Neutrophil (primary cell): ENCODE measurements around the gene FAM228B.
A peak's percentile ranks its signal among the peaks of the same experiment; 100 is the strongest.
"Not testable (repeated sequence)": the region's sequence is repeated elsewhere in the genome, so short reads cannot be mapped to it uniquely, and the experiment has no call there.

Experiments
- H3K27ac ChIP-seq: fragments of 200-600 bp; sonication (generic); 2 replicates; pipeline ENCODE4 v1.5.1; 2016; ENCODE audit warnings: mild to moderate bottlenecking, moderate library complexity
- H3K27me3 ChIP-seq: fragments of 200-600 bp; sonication (generic); 2 replicates; pipeline ENCODE4 v1.6.0; 2016; ENCODE audit warnings: mild to moderate bottlenecking
- H3K36me3 ChIP-seq: fragments of 200-600 bp; sonication (generic); 2 replicates; pipeline ENCODE4 v1.5.1; 2017
- H3K4me1 ChIP-seq, 2 experiments: fragments of 200-600 bp in 1 of 2; sonication (generic) in 1 of 2; 1 replicate in 1 of 2; 2 replicates in 1 of 2; pipeline versions ENCODE4 v1.5.1 to v1.6.1; 2013 to 2016; ENCODE audit warnings: low read depth in 1 of 2, low read length in 1 of 2, mild to moderate bottlenecking in 1 of 2, moderate library complexity in 1 of 2; ENCODE audit not compliant: control insufficient read depth in 1 of 2, insufficient read depth in 1 of 2
- H3K4me3 ChIP-seq, 2 experiments: fragments of 200-600 bp in 1 of 2; sonication (generic) in 1 of 2; 1 replicate in 1 of 2; 2 replicates in 1 of 2; pipeline ENCODE4 v1.5.1; 2013 to 2016; ENCODE audit warnings: low read depth in 1 of 2, low read length in 1 of 2, mild to moderate bottlenecking in 1 of 2, moderate library complexity in 1 of 2
- H3K9me3 ChIP-seq: fragments of 200-600 bp; sonication (generic); 2 replicates; pipeline ENCODE4 v1.5.1; 2016
- TF ChIP-seq, protein P1 (sequence below): fragments of 200-600 bp; sonication (generic); IDR thresholded peaks from 2 replicates; pipeline ENCODE4 v1.5.1; 2016; ENCODE audit warnings: antibody characterized with exemption

Gene FAM228B

DNA sequence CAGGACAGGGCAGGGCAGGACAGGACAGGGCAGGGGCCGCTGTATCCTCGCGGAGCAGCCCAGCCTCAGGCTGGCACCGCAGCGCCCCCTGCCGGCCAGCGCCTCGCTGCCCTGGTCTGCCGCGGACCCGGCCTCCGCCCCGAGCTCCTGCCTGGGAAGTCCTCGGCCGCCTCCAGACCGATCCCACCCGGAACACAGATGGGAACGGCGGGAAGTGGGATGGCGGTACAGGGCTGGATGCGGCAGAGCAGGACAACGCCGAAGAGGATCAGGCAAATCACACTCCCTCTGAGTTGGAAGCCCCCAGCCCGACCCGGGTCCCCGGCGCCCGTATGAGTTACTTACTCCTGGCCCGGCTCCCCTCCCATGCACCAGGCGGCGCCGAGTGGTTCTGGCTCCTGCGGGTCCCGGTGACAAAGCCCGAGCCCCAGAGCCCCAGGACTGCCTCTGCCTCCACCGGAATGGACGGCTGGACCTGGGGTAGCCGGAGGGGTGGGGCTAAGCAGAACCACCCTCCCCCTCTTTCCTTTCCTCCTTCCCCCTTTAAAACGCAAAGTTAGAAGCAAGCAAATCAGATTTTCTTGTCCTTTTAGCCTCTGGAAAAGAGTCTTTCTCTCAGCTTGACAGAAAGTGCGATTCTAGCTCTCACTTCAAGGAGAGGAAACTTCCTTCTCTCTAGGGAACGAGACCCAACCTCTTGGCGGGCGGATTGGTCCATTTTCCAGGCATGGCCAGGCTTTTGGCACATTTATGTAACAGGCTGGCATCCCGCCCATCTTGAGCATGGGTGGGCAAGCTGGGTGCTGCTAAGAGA is 38.7 kb upstream of the FAM228B start, which contains the start of gene TP53I3:
TSS of gene TP53I3 (minus strand) at position 449 of the 814 bp plus-strand sequence. CDS start 508 bp downstream, outside the sequence.
- H3K9me3 ChIP-seq: no peaks in the 10 kb centered on the region
- H3K27ac ChIP-seq: peak within 1 kb of the TSS; percentile 81
- TF ChIP-seq, protein P1, sequence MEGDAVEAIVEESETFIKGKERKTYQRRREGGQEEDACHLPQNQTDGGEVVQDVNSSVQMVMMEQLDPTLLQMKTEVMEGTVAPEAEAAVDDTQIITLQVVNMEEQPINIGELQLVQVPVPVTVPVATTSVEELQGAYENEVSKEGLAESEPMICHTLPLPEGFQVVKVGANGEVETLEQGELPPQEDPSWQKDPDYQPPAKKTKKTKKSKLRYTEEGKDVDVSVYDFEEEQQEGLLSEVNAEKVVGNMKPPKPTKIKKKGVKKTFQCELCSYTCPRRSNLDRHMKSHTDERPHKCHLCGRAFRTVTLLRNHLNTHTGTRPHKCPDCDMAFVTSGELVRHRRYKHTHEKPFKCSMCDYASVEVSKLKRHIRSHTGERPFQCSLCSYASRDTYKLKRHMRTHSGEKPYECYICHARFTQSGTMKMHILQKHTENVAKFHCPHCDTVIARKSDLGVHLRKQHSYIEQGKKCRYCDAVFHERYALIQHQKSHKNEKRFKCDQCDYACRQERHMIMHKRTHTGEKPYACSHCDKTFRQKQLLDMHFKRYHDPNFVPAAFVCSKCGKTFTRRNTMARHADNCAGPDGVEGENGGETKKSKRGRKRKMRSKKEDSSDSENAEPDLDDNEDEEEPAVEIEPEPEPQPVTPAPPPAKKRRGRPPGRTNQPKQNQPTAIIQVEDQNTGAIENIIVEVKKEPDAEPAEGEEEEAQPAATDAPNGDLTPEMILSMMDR: peak; percentile 95
- peaks cover 30% of the 10 kb centered on the region for H3K36me3 ChIP-seq
- H3K27me3 ChIP-seq: no peaks in the 10 kb centered on the region
- H3K4me3 ChIP-seq: peak within 1 kb of the TSS; percentile 77 to 83
- peaks cover 68 to 70% of the 10 kb centered on the region in 2 experiments for H3K4me1 ChIP-seq

DNA sequence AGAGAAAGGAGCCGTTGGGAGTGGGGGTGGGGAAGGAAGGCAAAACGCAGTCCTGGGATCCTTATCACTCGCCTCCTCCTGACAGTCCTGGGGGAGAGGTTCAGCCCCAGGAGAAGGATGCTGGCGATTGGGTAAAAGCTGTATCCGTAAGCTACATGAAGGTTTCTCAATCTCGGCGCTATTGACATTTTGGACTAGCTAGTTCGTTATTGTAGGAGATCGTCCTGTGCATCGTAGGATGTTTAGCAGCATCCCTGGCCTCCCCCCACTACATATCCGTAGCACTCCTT is 38.1 kb upstream of the FAM228B start:
- peaks cover 67 to 70% of the 10 kb centered on the region in 2 experiments for H3K4me1 ChIP-seq
- H3K4me3 ChIP-seq: peak overlapping the region; percentile 77 to 83
- peaks cover 25% of the 10 kb centered on the region for H3K36me3 ChIP-seq
- H3K27ac ChIP-seq: peak overlapping the region; percentile 81
- H3K9me3 ChIP-seq: no peaks in the 10 kb centered on the region
- no peaks in the 10 kb centered on the region for H3K27me3 ChIP-seq
- TF ChIP-seq, protein P1: no peak

DNA sequence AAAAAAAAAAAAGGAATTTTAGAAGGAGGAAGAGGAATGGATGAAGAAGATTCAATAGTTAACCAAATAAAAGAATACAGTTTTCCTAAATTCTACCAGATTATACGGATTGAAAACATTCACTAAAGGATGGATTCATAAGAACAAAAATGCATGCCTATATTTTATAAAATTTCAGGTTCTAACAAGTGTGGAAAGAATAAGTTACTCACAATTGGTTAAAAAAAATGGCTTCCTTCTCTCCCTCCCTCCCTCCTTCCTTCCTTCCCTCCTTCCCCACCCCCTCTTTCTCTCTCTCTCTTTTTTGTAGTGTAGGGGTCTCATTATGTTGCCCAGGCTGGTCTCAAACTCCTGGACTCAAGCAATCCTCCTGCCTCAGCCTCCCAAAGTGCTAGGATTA is 37.0 kb upstream of the FAM228B start:
- Histone ChIP-seq H3K4me1 (peaks cover 56 to 59% of the 10 kb centered on the region in 2 experiments), H3K27ac (no peak overlapping the region), H3K27me3 (no peaks in the 10 kb centered on the region), H3K4me3 (no peak overlapping the region), H3K36me3 (peaks cover 25% of the 10 kb centered on the region), H3K9me3 (no peaks in the 10 kb centered on the region)
- TF ChIP-seq, protein P1: no peak

DNA sequence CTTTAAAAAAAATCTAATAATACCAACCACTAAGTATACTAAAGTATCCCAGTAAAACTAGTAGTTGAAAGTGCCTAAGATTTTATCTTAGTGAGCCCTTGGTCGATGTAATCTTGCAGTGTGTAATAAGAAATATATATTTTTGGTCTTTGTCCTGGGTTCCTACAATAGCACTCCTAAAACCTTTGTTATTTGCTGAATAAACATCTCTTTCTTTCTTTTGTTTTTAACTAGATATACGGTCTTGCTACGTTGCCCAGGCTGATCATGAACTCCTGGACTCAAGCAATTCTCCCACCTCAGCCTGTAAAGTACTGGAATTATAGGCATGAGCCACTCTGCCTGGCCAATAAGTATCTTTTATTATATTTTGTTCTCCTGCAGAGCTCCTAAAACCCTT is 36.2 kb upstream of the FAM228B start:
- Histone ChIP-seq H3K9me3 (no peaks in the 10 kb centered on the region), H3K27me3 (no peaks in the 10 kb centered on the region), H3K4me3 (no peak overlapping the region), H3K27ac (no peak overlapping the region), H3K36me3 (peaks cover 25% of the 10 kb centered on the region), H3K4me1 (peaks cover 48 to 51% of the 10 kb centered on the region in 2 experiments)
- TF ChIP-seq, protein P1: no peak

DNA sequence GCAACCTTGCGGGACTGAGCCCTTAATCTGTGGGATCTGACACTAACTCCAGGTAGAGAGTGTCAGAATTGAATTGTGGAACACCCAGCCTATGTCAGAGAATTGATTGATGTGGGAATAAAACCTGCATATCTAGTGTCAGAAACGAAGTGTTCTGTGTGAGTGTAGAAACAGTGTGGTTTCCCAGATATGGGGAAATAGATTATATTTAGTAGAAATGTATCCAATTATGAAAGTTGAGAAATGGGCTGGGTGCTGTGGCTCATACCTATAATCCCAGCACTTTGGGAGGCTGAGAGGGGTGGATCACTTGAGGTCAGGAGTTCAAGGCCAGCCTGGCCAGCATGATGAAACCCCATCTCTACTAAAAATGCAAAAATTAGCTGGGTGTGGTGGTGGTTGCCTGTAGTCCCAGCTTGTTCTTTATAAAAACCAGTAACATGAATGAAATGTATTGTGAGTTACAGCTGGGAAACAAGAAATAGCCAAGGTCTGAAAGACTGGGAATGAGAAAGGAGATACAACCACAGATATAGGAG is 34.4 kb upstream of the FAM228B start:
- H3K27ac ChIP-seq: peak overlapping the region; percentile 9
- TF ChIP-seq, protein P1: no peak

DNA sequence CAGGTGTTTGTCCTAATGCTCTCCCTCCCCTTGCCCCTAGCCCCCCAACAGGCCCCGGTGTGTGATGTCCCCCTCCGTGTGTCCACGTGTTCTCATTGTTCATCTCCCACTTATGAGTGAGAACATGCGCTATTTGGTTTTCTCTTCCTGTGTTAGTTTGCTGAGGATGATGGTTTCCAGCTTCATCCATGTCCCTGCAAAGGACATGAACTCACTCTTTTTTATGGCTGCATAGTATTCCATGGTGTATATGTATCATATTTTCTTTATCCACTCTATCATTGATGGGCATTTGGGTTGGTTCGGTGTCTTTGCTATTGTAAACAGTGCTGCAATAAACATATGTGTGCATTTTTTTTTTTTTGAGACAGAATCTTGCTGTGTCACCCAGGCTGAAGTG is 30.0 kb upstream of the FAM228B start:
- H3K36me3 ChIP-seq: peaks cover 31% of the 10 kb centered on the region
- peaks cover 10 to 11% of the 10 kb centered on the region in 2 experiments for H3K4me1 ChIP-seq
- not testable (repeated sequence) for H3K9me3 ChIP-seq, H3K27me3 ChIP-seq, H3K27ac ChIP-seq, H3K4me3 ChIP-seq

More for the DNA sequence above, 34.4 kb upstream of the FAM228B start:
- Histone ChIP-seq H3K27me3 (no peaks in the 10 kb centered on the region), H3K9me3 (no peaks in the 10 kb centered on the region), H3K4me3 (no peak overlapping the region), H3K36me3 (peaks cover 20% of the 10 kb centered on the region), H3K4me1 (peaks cover 30 to 33% of the 10 kb centered on the region in 2 experiments)

DNA sequence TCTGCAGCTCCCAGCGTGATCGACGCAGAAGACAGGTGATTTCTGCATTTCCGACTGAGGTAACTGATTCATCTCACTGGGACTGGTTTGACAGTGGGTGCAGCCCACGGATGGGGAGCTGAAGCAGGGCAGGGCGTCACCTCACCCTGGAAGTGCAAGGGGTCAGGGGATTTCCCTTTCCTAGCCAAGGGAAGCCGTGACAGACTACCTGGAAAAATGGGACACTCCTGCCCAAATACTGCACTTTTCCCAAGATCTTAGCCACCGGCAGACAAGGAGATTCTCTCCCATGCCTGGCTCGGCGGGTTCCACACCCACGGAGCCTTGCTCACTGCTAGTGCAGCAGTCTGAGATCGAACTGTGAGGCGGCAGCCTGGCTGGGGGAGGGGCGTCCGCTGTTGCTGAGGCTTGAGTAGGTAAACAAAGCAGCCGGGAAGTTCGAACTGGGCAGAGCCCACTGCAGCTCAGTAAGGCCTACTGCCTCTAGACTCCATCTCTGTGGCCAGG is 28.0 kb upstream of the FAM228B start:
- H3K4me1 ChIP-seq, H3K9me3 ChIP-seq, H3K27me3 ChIP-seq, H3K4me3 ChIP-seq, H3K27ac ChIP-seq: not testable (repeated sequence)
- H3K36me3 ChIP-seq: peaks cover 23% of the 10 kb centered on the region

DNA sequence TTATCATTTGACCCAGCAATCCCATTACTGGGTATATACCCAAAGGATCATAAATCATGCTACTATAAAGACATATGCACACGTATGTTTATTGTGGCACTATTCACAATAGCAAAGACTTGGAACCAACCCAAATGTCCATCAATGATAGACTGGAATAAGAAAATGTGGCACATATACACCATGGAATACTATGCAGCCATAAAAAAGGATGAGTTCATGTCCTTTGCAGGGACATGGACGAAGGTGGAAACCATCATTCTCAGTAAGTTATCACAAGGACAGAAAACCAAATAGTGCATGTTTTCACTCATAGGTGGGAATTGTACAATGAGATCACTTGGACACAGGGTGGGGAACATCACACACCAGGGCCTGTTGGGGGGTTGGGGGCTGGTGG is 22.5 kb upstream of the FAM228B start:
- H3K36me3 ChIP-seq: peaks cover 28% of the 10 kb centered on the region
- H3K9me3 ChIP-seq: not testable (repeated sequence)

More for the DNA sequence above, 22.5 kb upstream of the FAM228B start:
- not testable (repeated sequence) for H3K4me1 ChIP-seq, H3K4me3 ChIP-seq, H3K27me3 ChIP-seq, H3K27ac ChIP-seq
